Activated naive CD4-positive, alpha-beta T cell treated with anti-CD3 and anti-CD28 coated beads, Interleukin-2, amount 50 U/mL, for 72 hours (primary cell): ENCODE measurements around the gene TRIM46. TPM values are rescaled to one million over a fixed set of nuclear protein-coding genes. Genes with fewer than 3 reads are reported as not detected.
"Not testable (repeated sequence)": the region's sequence is repeated elsewhere in the genome, so short reads cannot be mapped to it uniquely, and the experiment has no call there.

ENCODE experiments used
- ATAC-seq, 2 donors: fragments of 150-1000 bp; cut with Tn5 transposase; 2 replicates each; pipeline ENCODE4 v1.10.0; 2021; ENCODE audit warnings: mild to moderate bottlenecking in 2 of 2, moderate library complexity in 2 of 2
- DNase-seq, 2 donors: peaks; one replicate each; pipeline ENCODE4 v3.0.0; 2021 to 2022; ENCODE audit warnings: low spot score in 2 of 2
- H3K27ac Mint-ChIP-seq, 2 donors: one replicate each; pipeline ENCODE4 v1.8.0; 2022; ENCODE audit warnings: mild to moderate bottlenecking in 2 of 2, mixed read lengths in 2 of 2
- H3K36me3 Mint-ChIP-seq, 2 donors: one replicate each; pipeline ENCODE4 v1.8.0; 2022; ENCODE audit warnings: mixed read lengths in 2 of 2
- H3K9me3 Mint-ChIP-seq, 2 donors: one replicate each; pipeline ENCODE4 v1.8.0; 2022; ENCODE audit warnings: mixed read lengths in 2 of 2
- total RNA-seq, 2 donors: library from RNA; stranded (reverse); gene quantifications; one replicate each; pipeline ENCODE4 v1.2.3, GENCODE V29; 2022

The TRIM46 gene
- total RNA-seq, 2 donors from 2014 or later: 6.8 to 15.2 TPM

GRCh38 chr1:155189926-155190325 is 16.3 kb downstream of the TRIM46 start:
- not testable (repeated sequence) for ATAC-seq, H3K36me3 Mint-ChIP-seq, H3K27ac Mint-ChIP-seq, DNase-seq, H3K9me3 Mint-ChIP-seq

DNA sequence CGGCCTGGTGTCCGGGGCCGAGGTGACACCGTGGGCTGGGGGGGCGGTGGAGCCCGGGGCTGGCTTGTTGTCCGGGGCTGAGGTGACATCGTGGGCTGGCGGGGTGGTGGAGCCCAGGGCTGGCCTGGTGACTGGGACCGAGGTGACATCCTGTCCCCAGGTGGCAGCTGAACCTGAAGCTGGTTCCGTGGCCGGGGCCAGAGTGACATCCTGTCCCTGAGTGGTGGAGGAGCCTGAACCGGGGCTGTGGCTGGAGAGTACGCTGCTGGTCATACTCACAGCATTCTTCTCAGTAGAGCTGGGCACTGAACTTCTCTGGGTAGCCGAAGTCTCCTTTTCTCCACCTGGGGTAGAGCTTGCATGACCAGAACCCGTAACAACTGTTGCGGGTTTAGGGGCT is 18.3 kb downstream of the TRIM46 start:
- H3K27ac Mint-ChIP-seq: peak overlapping the region; percentile 88 to 96
- ATAC-seq (no peak), DNase-seq (no peak)
- no peaks in the 10 kb centered on the region for H3K36me3 Mint-ChIP-seq
- H3K9me3 Mint-ChIP-seq: no peaks in the 10 kb centered on the region

- H3K27ac Mint-ChIP-seq: peak overlapping the region; percentile 96 to 98
- H3K36me3 Mint-ChIP-seq: no peaks in the 10 kb centered on the region
- peak; percentile 2 to 5 for ATAC-seq
- H3K9me3 Mint-ChIP-seq: no peaks in the 10 kb centered on the region
- no peak for DNase-seq
Observed at GRCh38 chr1:155192346-155193274, 19.0 kb downstream of the TRIM46 start.

DNA sequence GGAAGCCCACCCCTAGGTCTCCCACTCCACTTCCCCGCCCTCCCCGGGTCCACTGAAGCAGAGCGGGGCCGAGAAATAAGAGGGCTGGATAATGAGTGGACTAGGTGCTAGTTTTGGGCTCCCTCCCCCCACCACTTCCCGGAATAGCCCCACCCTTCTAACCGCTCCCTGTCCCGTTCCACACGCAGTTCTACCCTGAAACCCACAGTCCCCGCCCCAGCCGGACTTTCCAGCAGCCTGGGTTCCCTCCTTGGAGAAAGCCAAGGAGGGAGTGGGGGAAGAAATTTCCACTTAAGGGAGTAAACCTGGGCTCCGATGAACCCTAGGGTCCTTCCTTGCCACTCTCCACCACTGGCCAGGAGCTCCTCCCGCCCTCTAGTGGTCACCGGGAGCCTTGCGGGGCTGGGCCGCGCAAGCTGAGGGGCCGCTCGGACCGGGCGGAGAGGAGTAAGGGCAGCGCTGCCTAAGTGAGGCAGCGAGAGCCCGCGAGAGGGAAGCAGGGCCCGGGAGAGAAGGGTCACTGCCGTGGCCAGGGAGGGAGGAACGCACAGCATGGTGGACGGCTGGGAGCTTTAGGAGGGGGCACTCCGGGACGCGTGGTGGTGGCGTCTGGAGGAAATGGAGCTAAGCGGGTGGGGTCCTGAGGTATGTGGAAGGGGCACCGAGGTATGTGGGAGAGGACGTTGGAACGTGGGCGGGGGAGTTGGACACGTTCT is 19.8 kb downstream of the TRIM46 start:
- ATAC-seq: peak; percentile 63 to 74
- no peaks in the 10 kb centered on the region for H3K9me3 Mint-ChIP-seq
- H3K27ac Mint-ChIP-seq: peak overlapping the region; percentile 96 to 98
- no peaks in the 10 kb centered on the region for H3K36me3 Mint-ChIP-seq
- DNase-seq: peak; percentile 90 to 91

GRCh38 chr1:155193991-155194240 is 20.3 kb downstream of the TRIM46 start:
- ATAC-seq, H3K9me3 Mint-ChIP-seq, H3K36me3 Mint-ChIP-seq, DNase-seq: not testable (repeated sequence)
- peak overlapping the region; percentile 96 to 98 for H3K27ac Mint-ChIP-seq

- DNase-seq: no peak
- H3K27ac Mint-ChIP-seq: peak overlapping the region; percentile 47 to 96
- no peaks in the 10 kb centered on the region for H3K9me3 Mint-ChIP-seq
- ATAC-seq: peak in 1 of 2 donors; percentile 0
- H3K36me3 Mint-ChIP-seq: no peaks in the 10 kb centered on the region
Observed at GRCh38 chr1:155195201-155196102, 21.8 kb downstream of the TRIM46 start.

DNA sequence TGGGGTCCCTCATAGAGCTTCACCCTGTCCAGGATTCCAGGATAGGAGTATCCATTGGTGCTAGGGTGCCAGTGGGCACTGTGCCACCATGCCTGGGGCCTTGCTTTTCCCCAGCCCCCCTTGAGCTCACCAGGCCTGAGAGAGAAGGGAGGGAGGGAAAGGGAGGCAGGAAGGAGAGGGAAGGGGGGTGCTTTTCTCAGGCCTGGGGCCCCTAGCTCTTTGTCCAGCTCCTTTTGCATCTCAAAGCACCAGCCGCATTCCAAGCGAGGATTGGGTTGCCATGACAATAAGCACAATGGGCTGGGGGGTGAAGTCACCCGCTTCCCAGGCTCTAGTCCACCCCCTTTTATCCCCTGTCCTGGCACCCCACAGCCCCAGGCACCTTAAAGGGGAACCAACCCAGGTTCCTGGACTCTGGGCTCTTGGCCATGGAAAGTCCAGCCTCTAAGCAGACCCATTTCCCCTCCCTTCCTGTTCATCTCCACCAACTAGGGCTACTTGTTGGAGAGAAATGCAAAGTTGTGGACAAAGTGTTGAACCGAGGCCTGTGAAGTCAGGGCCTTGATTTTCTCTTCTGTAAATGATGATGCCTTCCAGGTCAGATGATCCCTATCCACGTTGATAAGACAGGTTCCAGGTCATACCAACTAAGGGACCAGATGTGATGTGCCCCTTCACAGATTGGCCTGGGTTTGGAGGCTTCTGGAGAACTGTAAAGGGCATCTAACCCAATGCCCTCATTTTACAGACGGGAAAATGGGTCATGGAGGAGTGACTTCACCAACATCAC is 22.6 kb downstream of the TRIM46 start:
- ATAC-seq: no peak
- Mint-ChIP-seq H3K36me3 (no peaks in the 10 kb centered on the region), H3K9me3 (no peaks in the 10 kb centered on the region)

GRCh38 chr1:155196893-155197638 is 23.4 kb downstream of the TRIM46 start:
- no peak overlapping the region for H3K27ac Mint-ChIP-seq
- no peaks in the 10 kb centered on the region for H3K36me3 Mint-ChIP-seq
- DNase-seq: no peak
- ATAC-seq: no peak
- H3K9me3 Mint-ChIP-seq: no peaks in the 10 kb centered on the region

More for the DNA sequence above, 22.6 kb downstream of the TRIM46 start:
- DNase-seq: no peak
- H3K27ac Mint-ChIP-seq: no peak overlapping the region

DNA sequence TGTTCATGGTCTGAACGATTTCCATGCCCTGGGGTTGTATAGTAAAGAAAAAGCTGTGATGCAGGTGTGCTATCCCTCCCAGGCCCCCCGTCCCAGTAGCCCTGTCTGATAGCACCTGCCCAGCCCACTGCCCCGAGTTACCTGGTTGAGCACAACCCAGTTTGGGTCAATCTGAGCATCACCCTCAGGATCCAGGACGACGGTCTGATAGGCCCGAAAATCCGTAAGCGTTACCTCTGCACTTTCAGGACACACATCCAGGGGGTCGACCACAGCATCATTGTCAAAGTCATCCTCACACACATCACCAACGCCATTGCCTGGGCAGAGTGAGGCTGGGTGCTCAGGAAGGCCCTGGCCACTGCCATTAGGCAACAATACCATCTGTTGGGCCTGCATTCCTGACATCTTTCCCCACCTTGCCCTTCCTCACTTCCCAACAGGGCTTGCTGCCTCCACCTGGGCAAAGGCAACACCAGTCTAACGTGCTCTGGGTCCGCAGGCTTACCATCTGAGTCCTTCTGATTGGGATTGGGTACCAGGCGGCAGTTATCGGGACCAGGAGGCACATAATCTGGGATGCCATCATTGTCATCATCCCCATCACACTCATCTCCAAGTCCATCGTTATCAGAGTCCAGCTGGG is 24.4 kb downstream of the TRIM46 start:
- ATAC-seq (no peak), DNase-seq (no peak)
- Mint-ChIP-seq H3K27ac (peak overlapping the region in 1 of 2 donors; percentile 36), H3K36me3 (no peaks in the 10 kb centered on the region), H3K9me3 (no peaks in the 10 kb centered on the region)

- ATAC-seq (no peak), DNase-seq (no peak)
- H3K9me3 Mint-ChIP-seq: no peaks in the 10 kb centered on the region
- H3K27ac Mint-ChIP-seq: peak overlapping the region in 1 of 2 donors; percentile 36
- H3K36me3 Mint-ChIP-seq: no peaks in the 10 kb centered on the region
Observed at GRCh38 chr1:155198547-155198906, 24.9 kb downstream of the TRIM46 start.

DNA sequence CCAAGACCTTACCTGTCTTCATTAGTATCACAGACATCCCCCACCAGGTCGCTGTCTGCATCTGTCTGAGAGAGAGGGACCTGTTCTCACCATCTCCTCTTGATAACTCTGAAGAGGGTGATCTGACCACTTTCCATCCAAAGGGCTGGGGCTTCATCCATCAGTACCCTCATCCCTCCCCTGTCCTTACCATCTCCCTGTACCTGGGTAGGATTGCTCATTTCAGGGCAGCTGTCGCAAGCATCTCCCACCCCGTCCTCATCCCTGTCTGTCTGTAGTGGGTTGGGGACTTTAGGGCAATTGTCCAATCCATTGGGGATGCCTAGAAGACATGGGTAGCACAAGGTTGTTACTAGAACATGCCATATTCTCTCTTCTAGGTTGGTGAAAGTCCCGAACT is 26.1 kb downstream of the TRIM46 start:
- ATAC-seq (no peak), DNase-seq (no peak)
- H3K9me3 Mint-ChIP-seq: no peaks in the 10 kb centered on the region
- no peaks in the 10 kb centered on the region for H3K36me3 Mint-ChIP-seq
- peak overlapping the region in 1 of 2 donors; percentile 15 for H3K27ac Mint-ChIP-seq

DNA sequence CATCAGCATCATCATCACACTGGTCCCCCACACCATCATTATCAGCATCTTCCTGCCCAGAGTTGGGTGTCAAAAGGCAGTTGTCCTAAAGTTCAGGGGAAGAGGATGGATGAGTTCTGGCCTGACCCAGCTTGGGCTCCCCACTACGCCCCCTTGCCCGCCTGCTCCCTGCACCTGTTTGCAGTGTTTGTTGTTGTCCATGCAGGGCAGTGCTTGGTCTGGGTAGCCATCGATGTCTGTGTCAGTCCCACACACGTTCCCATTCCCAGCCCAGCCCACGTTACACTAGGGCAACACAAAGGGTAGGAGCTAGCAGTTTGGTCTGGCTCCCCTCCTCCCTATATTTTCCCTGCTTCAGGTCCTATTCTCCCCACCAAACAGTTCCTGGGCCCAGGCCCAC is 27.3 kb downstream of the TRIM46 start:
- H3K9me3 Mint-ChIP-seq: no peaks in the 10 kb centered on the region
- ATAC-seq: no peak
- peak overlapping the region in 1 of 2 donors; percentile 49 for H3K27ac Mint-ChIP-seq
- DNase-seq: no peak
- H3K36me3 Mint-ChIP-seq: no peaks in the 10 kb centered on the region

GRCh38 chr1:155202198-155202597 is 28.5 kb downstream of the TRIM46 start:
- H3K27ac Mint-ChIP-seq: no peak overlapping the region
- H3K9me3 Mint-ChIP-seq: no peaks in the 10 kb centered on the region
- no peaks in the 10 kb centered on the region for H3K36me3 Mint-ChIP-seq

GRCh38 chr1:155202731-155203515 is 29.3 kb downstream of the TRIM46 start:
- ATAC-seq (no peak), DNase-seq (no peak)
- no peaks in the 10 kb centered on the region for H3K36me3 Mint-ChIP-seq
- no peaks in the 10 kb centered on the region for H3K9me3 Mint-ChIP-seq
- no peak overlapping the region for H3K27ac Mint-ChIP-seq

More at GRCh38 chr1:155202198-155202597, 28.5 kb downstream of the TRIM46 start:
- DNase-seq (no peak), ATAC-seq (no peak)
